RWPE1 (cell line): ENCODE results near the gene NFATC2.
"Not testable (repeated sequence)": the region's sequence is repeated elsewhere in the genome, so short reads cannot be mapped to it uniquely, and the experiment has no call there.

Experiments
- CTCF ChIA-PET: fragments of 350-600 bp; sonication (Branson Sonifier 250); formaldehyde crosslinking; extraction: SDS; loops from one replicate; lab custom pipeline; 2021; lab: Yijun Ruan, JAX
- POLR2A ChIA-PET: fragments of 400-600 bp; formaldehyde crosslinking; extraction: SDS; loops from one replicate; lab custom pipeline; 2020; ENCODE audit warnings: antibody characterized with exemption; ENCODE audit not compliant: low non-redundant PET; lab: Yijun Ruan, JAX
- DNase-seq: peaks from one replicate; pipeline ENCODE4 v3.0.0; 2012; ENCODE audit warnings: low spot score
- H3K27ac ChIP-seq: fragments of 450-650 bp; 2 replicates; pipeline ENCODE4 v1.5.1; 2017
- CTCF ChIP-seq: fragments of 450-650 bp; conservative IDR thresholded peaks from 2 replicates; pipeline ENCODE4 v1.5.1; 2017; ENCODE audit warnings: low read depth, mild to moderate bottlenecking

Gene NFATC2

GRCh38 chr20:51480507-51481270 is 61.8 kb downstream of the NFATC2 start:
- no peak for TF ChIP-seq CTCF
- H3K27ac ChIP-seq, result no peak overlapping the region
- ChIA-PET CTCF (no interaction called here), POLR2A (no interaction called here)
- DNase-seq, result no peak

GRCh38 chr20:51476106-51476505 is 66.4 kb downstream of the NFATC2 start:
- H3K27ac ChIP-seq, DNase-seq, POLR2A ChIA-PET, CTCF ChIA-PET: not testable (repeated sequence)

GRCh38 chr20:51473771-51474170 is 68.7 kb downstream of the NFATC2 start:
- POLR2A ChIA-PET, result no interaction called here
- H3K27ac ChIP-seq, result no peak overlapping the region
- DNase-seq, result no peak
- CTCF ChIA-PET, result no interaction called here
- no peak for TF ChIP-seq CTCF

- no peak for TF ChIP-seq CTCF
- no peak overlapping the region for H3K27ac ChIP-seq
- ChIA-PET POLR2A (no interaction called here), CTCF (no interaction called here)
- no peak for DNase-seq
These were observed 69.3 kb downstream of the NFATC2 start for GRCh38 chr20:51473256-51473655.

GRCh38 chr20:51470907-51471411 is 71.6 kb downstream of the NFATC2 start:
- H3K27ac ChIP-seq, result no peak overlapping the region
- DNase-seq, result no peak
- no peak for TF ChIP-seq CTCF
- POLR2A ChIA-PET, result no interaction called here
- CTCF ChIA-PET, result interaction anchor here (0.6 to 0.7 kb wide), 2 partner anchors 10 to 46 kb away, joined by 3 read pairs; no protein-coding TSS in a partner anchor

GRCh38 chr20:51470499-51470820 is 72.1 kb downstream of the NFATC2 start:
- no peak for DNase-seq
- no peak overlapping the region for H3K27ac ChIP-seq
- POLR2A ChIA-PET, result no interaction called here
- CTCF ChIA-PET, result interaction anchor here (0.7 kb wide), 1 partner anchor 10 kb away, joined by 3 read pairs; no protein-coding TSS in a partner anchor
- no peak for TF ChIP-seq CTCF
